AG09309 (cell line): ENCODE measurements around the gene NAA20.

Source experiments
- DNase-seq: peaks from one replicate; pipeline ENCODE4 v3.0.0-alpha.2; 2010; ENCODE audit warnings: low read depth
- H3K4me3 ChIP-seq: 2 replicates; pipeline ENCODE4 v1.5.1; 2011; ENCODE audit warnings: mild to moderate bottlenecking, low read depth, low read length, moderate library complexity; ENCODE audit not compliant: control insufficient read depth
- CTCF ChIP-seq: IDR thresholded peaks from 2 replicates; pipeline ENCODE4 v1.5.1; 2011; ENCODE audit warnings: mild to moderate bottlenecking, low read depth, low read length, inconsistent platforms; ENCODE audit not compliant: insufficient read depth, control insufficient read depth; ENCODE audit errors: missing control alignments

The NAA20 gene

GRCh38 chr20:20079102-20079784, 62.1 kb downstream of the NAA20 start:
- TF ChIP-seq CTCF = no peak
- DNase-seq = no peak
- no peak overlapping the region for H3K4me3 ChIP-seq
